OCI-LY7 (cell line): Measurements from ENCODE around the gene MARK3. TPM values are rescaled to one million over a fixed set of nuclear protein-coding genes. Genes with fewer than 3 reads are reported as not detected.

Experiments
- BruUV-seq: library from RNA; stranded (reverse); fragments of 400-500 nt; replicated peaks from 2 replicates; lab custom pipeline; 2021; lab: Mats Ljungman, UMichigan
- CTCF ChIA-PET: fragments of 300-600 bp; sonication (Branson Sonifier 250); formaldehyde crosslinking; loops from one replicate; lab custom pipeline; 2022; ENCODE audit warnings: antibody characterized with exemption; ENCODE audit not compliant: unreplicated experiment; lab: Charles Lee
- POLR2A ChIA-PET: fragments of 300-600 bp; sonication (Branson Sonifier 250); formaldehyde crosslinking; loops from one replicate; lab custom pipeline; 2022; ENCODE audit warnings: antibody characterized with exemption; lab: Charles Lee
- DNase-seq: peaks from one replicate; pipeline ENCODE4 v3.0.0-alpha.2; 2015; ENCODE audit warnings: low spot score
- H2AFZ ChIP-seq: fragments of 200-600 bp; sonication (generic), shearing (Covaris generic); 2 replicates; pipeline ENCODE4 v1.6.1; 2014; ENCODE audit warnings: mild to moderate bottlenecking, antibody characterized with exemption, low read length, moderate library complexity
- H3K27ac ChIP-seq: fragments of 200-600 bp; sonication (generic); 2 replicates; pipeline ENCODE4 v1.5.1; 2014; ENCODE audit warnings: mixed run types, low read depth, mild to moderate bottlenecking, moderate library complexity, low read length, inconsistent platforms; ENCODE audit not compliant: poor library complexity, severe bottlenecking
- H3K36me3 ChIP-seq: fragments of 200-600 bp; sonication (generic); 2 replicates; pipeline ENCODE4 v1.6.1; 2014; ENCODE audit warnings: mild to moderate bottlenecking, antibody characterized with exemption, low read length, moderate library complexity, mixed read lengths; ENCODE audit not compliant: insufficient read depth
- H3K4me1 ChIP-seq: fragments of 200-600 bp; sonication (generic); 2 replicates; pipeline ENCODE4 v1.5.1; 2014; ENCODE audit warnings: mild to moderate bottlenecking, low read length; ENCODE audit not compliant: insufficient read depth, poor library complexity, severe bottlenecking
- H3K4me2 ChIP-seq: fragments of 200-600 bp; sonication (generic); 2 replicates; pipeline ENCODE4 v1.6.1; 2014; ENCODE audit warnings: mild to moderate bottlenecking, low read length
- H3K4me3 ChIP-seq: fragments of 200-600 bp; sonication (generic); 2 replicates; pipeline ENCODE4 v1.5.1; 2014; ENCODE audit warnings: mild to moderate bottlenecking, low read depth, low read length; ENCODE audit not compliant: poor library complexity, severe bottlenecking
- H3K79me2 ChIP-seq: fragments of 200-600 bp; sonication (generic); 2 replicates; pipeline ENCODE4 v1.6.1; 2016; ENCODE audit warnings: low read depth, mild to moderate bottlenecking, low read length, moderate library complexity, mixed read lengths; ENCODE audit not compliant: insufficient read depth
- H3K9me2 ChIP-seq: fragments of 200-600 bp; sonication (generic); 2 replicates; pipeline ENCODE4 v1.6.1; 2016; ENCODE audit warnings: mild to moderate bottlenecking, low read length, mixed read lengths; ENCODE audit not compliant: insufficient read depth
- H3K9me3 ChIP-seq: fragments of 200-600 bp; sonication (generic); 2 replicates; pipeline ENCODE4 v1.6.1; 2014; ENCODE audit warnings: mild to moderate bottlenecking, mixed run types, low read length, mixed read lengths
- H4K20me1 ChIP-seq: fragments of 200-600 bp; sonication (generic); 2 replicates; pipeline ENCODE4 v1.6.1; 2014; ENCODE audit warnings: mild to moderate bottlenecking, antibody characterized with exemption, low read length, moderate library complexity, mixed read lengths; ENCODE audit not compliant: insufficient read depth
- EZH2phosphoT487 ChIP-seq: fragments of 200-600 bp; sonication (generic); IDR thresholded peaks from 2 replicates; pipeline ENCODE4 v1.6.1; 2018; ENCODE audit warnings: low read depth, borderline replicate concordance, mild to moderate bottlenecking, mixed run types, antibody characterized with exemption, low read length, moderate library complexity, mixed read lengths
- intact Hi-C: fragments of 100-400 bp; cut with micrococcal nuclease; formaldehyde crosslinking; loops from one replicate; pipeline ENCODE4 v1.10.0; 2022; ENCODE audit not compliant: unreplicated experiment
- total RNA-seq, 2 experiments: library from RNA; depleted of rRNA in 1 of 2; stranded (reverse); fragments of >200 nt in 1 of 2; shearing (Covaris generic) in 1 of 2; gene quantifications; 2 replicates each; pipeline ENCODE4 v1.2.3, GENCODE V29; 2014 to 2022
- TF ChIP-seq, protein P1 (sequence below): fragments of 200-600 bp; sonication (generic); conservative IDR thresholded peaks from 2 replicates; pipeline ENCODE4 v1.5.1; 2014; ENCODE audit warnings: mild to moderate bottlenecking, antibody characterized with exemption, low read length, moderate library complexity, mixed read lengths

Gene MARK3
- total RNA-seq, 2 experiments from 2014 or later: 70.8 to 83.6 TPM

DNA sequence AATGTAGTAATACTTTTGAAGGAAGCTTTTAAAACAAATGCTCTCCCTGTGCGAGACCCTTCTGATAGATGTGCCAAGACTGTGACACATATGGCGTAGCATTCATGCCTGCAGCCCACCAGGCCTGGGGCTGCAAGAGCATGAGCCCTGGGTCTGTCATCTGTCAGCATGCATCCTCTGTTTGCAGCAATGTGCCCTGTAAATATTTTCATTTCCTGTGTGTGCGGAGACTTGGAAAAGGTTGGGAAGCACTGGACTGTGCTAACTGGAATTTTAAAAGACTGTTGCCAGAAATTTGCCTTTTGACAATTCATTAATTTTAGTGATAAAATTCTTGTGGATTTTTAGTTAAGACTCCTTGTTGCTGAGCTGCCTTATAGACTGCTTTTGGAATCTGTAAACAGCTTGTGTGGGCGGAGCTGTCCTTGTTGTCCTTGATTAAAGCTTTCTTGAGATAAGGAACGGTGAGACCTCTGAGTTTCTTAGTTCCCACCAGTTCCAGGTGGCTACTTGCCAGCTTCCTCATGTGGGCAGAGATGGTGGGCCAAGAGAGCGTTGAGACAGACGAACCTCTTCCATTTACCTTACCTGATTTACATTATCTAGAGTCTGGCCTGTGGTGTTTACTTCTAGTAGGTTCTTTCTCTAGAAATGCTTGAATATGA, 23.4 kb downstream of the MARK3 start:
- H2AFZ ChIP-seq: no peak overlapping the region
- no peak overlapping the region for H3K4me3 ChIP-seq
- no peak for DNase-seq
- H3K9me3 ChIP-seq: no peaks in the 10 kb centered on the region
- H3K4me2 ChIP-seq: no peak overlapping the region
- no TSS peak for BruUV-seq
- H3K79me2 ChIP-seq: peaks cover 37% of the 10 kb centered on the region; the same call in 1 of the 2 replicates
- intact Hi-C loops: no loop called here
- H3K36me3 ChIP-seq: peaks cover 64% of the 10 kb centered on the region
- no peaks in the 10 kb centered on the region for H3K9me2 ChIP-seq
- H4K20me1 ChIP-seq: peaks cover 13% of the 10 kb centered on the region
- TF ChIP-seq, protein P1, sequence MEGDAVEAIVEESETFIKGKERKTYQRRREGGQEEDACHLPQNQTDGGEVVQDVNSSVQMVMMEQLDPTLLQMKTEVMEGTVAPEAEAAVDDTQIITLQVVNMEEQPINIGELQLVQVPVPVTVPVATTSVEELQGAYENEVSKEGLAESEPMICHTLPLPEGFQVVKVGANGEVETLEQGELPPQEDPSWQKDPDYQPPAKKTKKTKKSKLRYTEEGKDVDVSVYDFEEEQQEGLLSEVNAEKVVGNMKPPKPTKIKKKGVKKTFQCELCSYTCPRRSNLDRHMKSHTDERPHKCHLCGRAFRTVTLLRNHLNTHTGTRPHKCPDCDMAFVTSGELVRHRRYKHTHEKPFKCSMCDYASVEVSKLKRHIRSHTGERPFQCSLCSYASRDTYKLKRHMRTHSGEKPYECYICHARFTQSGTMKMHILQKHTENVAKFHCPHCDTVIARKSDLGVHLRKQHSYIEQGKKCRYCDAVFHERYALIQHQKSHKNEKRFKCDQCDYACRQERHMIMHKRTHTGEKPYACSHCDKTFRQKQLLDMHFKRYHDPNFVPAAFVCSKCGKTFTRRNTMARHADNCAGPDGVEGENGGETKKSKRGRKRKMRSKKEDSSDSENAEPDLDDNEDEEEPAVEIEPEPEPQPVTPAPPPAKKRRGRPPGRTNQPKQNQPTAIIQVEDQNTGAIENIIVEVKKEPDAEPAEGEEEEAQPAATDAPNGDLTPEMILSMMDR: no peak
- TF ChIP-seq EZH2phosphoT487: no peak
- ChIA-PET CTCF (no interaction called here), POLR2A (interaction anchor here (0.8 kb wide), 1 partner anchor 12 kb away, joined by 3 read pairs; no protein-coding TSS in a partner anchor)
- peaks cover 8% of the 10 kb centered on the region for H3K4me1 ChIP-seq
- no peak overlapping the region for H3K27ac ChIP-seq

DNA sequence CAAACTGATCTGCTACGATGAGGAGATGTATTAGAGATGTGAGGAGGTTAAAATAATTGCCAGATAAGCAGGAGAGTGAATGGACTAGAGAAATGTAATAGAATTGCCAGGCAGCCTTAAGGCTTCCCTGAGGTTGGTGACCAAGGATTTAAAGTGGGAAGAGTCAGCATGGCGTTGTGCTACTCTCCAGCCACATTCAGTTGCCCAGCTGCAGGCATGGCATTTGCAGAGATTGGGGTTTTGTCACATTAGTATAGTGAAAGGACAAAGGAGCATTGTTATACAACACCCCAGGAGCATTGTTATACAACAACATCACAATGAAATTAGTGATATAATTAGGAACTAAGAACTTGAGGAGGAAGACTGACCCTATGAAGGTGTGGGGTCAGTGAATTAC, 31.7 kb downstream of the MARK3 start:
- ChIA-PET POLR2A (interaction anchor here (0.6 to 1.1 kb wide), 2 partner anchors 11 to 62 kb away, joined by 3 read pairs; no protein-coding TSS in a partner anchor), CTCF (interaction anchor here (1.8 kb wide), 1 partner anchor 24 kb away, joined by 5 read pairs; no protein-coding TSS in a partner anchor)
- Histone ChIP-seq H3K27ac (no peak overlapping the region), H3K36me3 (peaks cover 44% of the 10 kb centered on the region), H3K4me2 (no peak overlapping the region), H3K4me1 (peaks cover 9% of the 10 kb centered on the region), H3K4me3 (no peak overlapping the region), H4K20me1 (no peaks in the 10 kb centered on the region; the same call in 1 of the 2 replicates), H3K79me2 (peaks cover 9% of the 10 kb centered on the region; the same call in 1 of the 2 replicates), H3K9me2 (no peaks in the 10 kb centered on the region), H2AFZ (no peak overlapping the region), H3K9me3 (no peaks in the 10 kb centered on the region)
- DNase-seq: no peak
- intact Hi-C loops: no loop called here
- BruUV-seq: no TSS peak
- no peak for TF ChIP-seq EZH2phosphoT487
- TF ChIP-seq, protein P1: no peak

DNA sequence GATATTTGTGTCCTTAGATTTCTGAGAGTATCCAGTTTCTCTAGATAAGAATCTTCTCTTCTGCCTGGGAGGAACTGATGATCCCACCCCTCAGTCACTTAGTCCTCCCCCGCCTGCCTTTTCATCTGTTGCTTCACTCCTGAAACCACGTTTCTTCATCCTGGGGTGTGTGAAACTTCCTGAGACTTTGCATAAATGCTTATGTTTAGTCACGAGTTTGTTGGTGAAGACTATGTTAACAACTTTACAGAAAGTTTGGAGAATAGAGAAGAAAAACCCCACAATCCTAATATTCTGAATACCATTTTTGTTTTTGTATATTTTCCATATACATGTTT, 33.2 kb downstream of the MARK3 start:
- Histone ChIP-seq H3K36me3 (peaks cover 32% of the 10 kb centered on the region), H3K4me3 (no peak overlapping the region), H3K9me2 (no peaks in the 10 kb centered on the region), H3K4me2 (peak overlapping the region; percentile 26), H3K79me2 (peaks cover 9% of the 10 kb centered on the region; the same call in 1 of the 2 replicates), H3K4me1 (peaks cover 9% of the 10 kb centered on the region), H2AFZ (no peak overlapping the region), H3K9me3 (no peaks in the 10 kb centered on the region), H4K20me1 (no peaks in the 10 kb centered on the region; the same call in 1 of the 2 replicates), H3K27ac (no peak overlapping the region)
- CTCF ChIA-PET: no interaction called here
- POLR2A ChIA-PET: interaction anchor here (0.6 to 1.2 kb wide), 4 partner anchors 19 to 145 kb away, joined by 3 to 16 read pairs (median 5); partner anchors contain the start of gene COA8
- no peak for DNase-seq
- TF ChIP-seq EZH2phosphoT487: no peak
- TF ChIP-seq, protein P1: no peak
- intact Hi-C loops: no loop called here
- BruUV-seq: no TSS peak
